SIG-M5 (cell line): ENCODE results near the gene PDXP.

Source experiments
- DNase-seq: peaks from one replicate; lab custom pipeline; 2025; lab: John Stamatoyannopoulos, UW

Gene PDXP

GRCh38 chr22:37628830-37629229, 29.7 kb upstream of the PDXP start:
- DNase-seq: no peak

- no peak for DNase-seq
Measured at GRCh38 chr22:37629928-37630327, 28.6 kb upstream of the PDXP start.

- DNase-seq: no peak
Measured at GRCh38 chr22:37630839-37631435, 27.6 kb upstream of the PDXP start.

- DNase-seq: no peak
Measured at GRCh38 chr22:37631448-37632173, 26.9 kb upstream of the PDXP start.

GRCh38 chr22:37632174-37633088, 26.1 kb upstream of the PDXP start:
- DNase-seq: no peak

GRCh38 chr22:37633089-37633624, 25.4 kb upstream of the PDXP start:
- no peak for DNase-seq

- DNase-seq: peak; percentile 48
Measured at GRCh38 chr22:37633625-37634416, 24.7 kb upstream of the PDXP start.

- no peak for DNase-seq
Measured at GRCh38 chr22:37634417-37634924, 24.1 kb upstream of the PDXP start.

GRCh38 chr22:37635157-37635556, 23.4 kb upstream of the PDXP start:
- DNase-seq: no peak

- no peak for DNase-seq
Measured at GRCh38 chr22:37636186-37636948, 22.2 kb upstream of the PDXP start.

- no peak for DNase-seq
Measured at GRCh38 chr22:37636949-37637273, 21.6 kb upstream of the PDXP start.

GRCh38 chr22:37638391-37639069, 20.0 kb upstream of the PDXP start:
- DNase-seq: no peak

- DNase-seq: no peak
Measured at GRCh38 chr22:37639070-37639760, 19.3 kb upstream of the PDXP start, which contains the start of gene SH3BP1. Gene SH3BP1, plus strand, starts transcription at chr22:37639669. Its CDS starts 119 bp downstream, at chr22:37639788.

- DNase-seq: no peak
Measured at GRCh38 chr22:37639771-37640590, 18.5 kb upstream of the PDXP start.

GRCh38 chr22:37640591-37641560, 17.6 kb upstream of the PDXP start:
- no peak for DNase-seq

GRCh38 chr22:37641561-37641949, 17.0 kb upstream of the PDXP start:
- DNase-seq: no peak

- DNase-seq: no peak
Measured at GRCh38 chr22:37643225-37643847, 15.2 kb upstream of the PDXP start.
